Tongue (tissue), 2 donors: ENCODE data around the gene MAML2. TPM values are rescaled to one million over a fixed set of nuclear protein-coding genes. Genes with fewer than 3 reads are reported as not detected.

Source experiments
- DNase-seq: peaks from one replicate; pipeline ENCODE4 v3.0.0-alpha.2; 2015
- total RNA-seq: library from RNA; depleted of rRNA; stranded (reverse); fragments of >200 nt; gene quantifications from one replicate; pipeline ENCODE4 v1.2.3, GENCODE V29; 2014

Gene MAML2
- total RNA-seq, 1 donor from 2014 or later = 10.9 TPM

- no peak for DNase-seq
Observed at GRCh38 chr11:96318399-96318798, 24.6 kb downstream of the MAML2 start.

GRCh38 chr11:96317985-96318384 lies 25.0 kb downstream of the MAML2 start:
- no peak for DNase-seq

- no peak for DNase-seq
Observed at GRCh38 chr11:96317571-96317970, 25.4 kb downstream of the MAML2 start.

GRCh38 chr11:96316869-96317268 lies 26.1 kb downstream of the MAML2 start:
- no peak for DNase-seq

- DNase-seq = no peak
Observed at GRCh38 chr11:96315476-96315875, 27.5 kb downstream of the MAML2 start.

GRCh38 chr11:96314326-96315020 lies 28.5 kb downstream of the MAML2 start:
- no peak for DNase-seq

GRCh38 chr11:96313163-96313562 lies 29.8 kb downstream of the MAML2 start:
- no peak for DNase-seq

- peak; percentile 46 for DNase-seq
Observed at GRCh38 chr11:96311120-96311568, 31.9 kb downstream of the MAML2 start.

- no peak for DNase-seq
Observed at GRCh38 chr11:96310236-96310635, 32.8 kb downstream of the MAML2 start.

- no peak for DNase-seq
Observed at GRCh38 chr11:96309643-96310017, 33.4 kb downstream of the MAML2 start.

GRCh38 chr11:96309016-96309642 lies 33.9 kb downstream of the MAML2 start:
- no peak for DNase-seq

GRCh38 chr11:96307776-96308140 lies 35.2 kb downstream of the MAML2 start:
- peak; percentile 54 for DNase-seq

- DNase-seq = peak; percentile 97
Observed at GRCh38 chr11:96306933-96307775, 35.8 kb downstream of the MAML2 start.

- DNase-seq = no peak
Observed at GRCh38 chr11:96306600-96306932, 36.4 kb downstream of the MAML2 start.

- no peak for DNase-seq
Observed at GRCh38 chr11:96306071-96306470, 36.9 kb downstream of the MAML2 start.

- no peak for DNase-seq
Observed at GRCh38 chr11:96303980-96304379, 39.0 kb downstream of the MAML2 start.

GRCh38 chr11:96303064-96303463 lies 39.9 kb downstream of the MAML2 start:
- DNase-seq = no peak

GRCh38 chr11:96301818-96302217 lies 41.2 kb downstream of the MAML2 start:
- no peak for DNase-seq

- DNase-seq = no peak
Observed at GRCh38 chr11:96299155-96299888, 43.7 kb downstream of the MAML2 start.

GRCh38 chr11:96295369-96295768 lies 47.6 kb downstream of the MAML2 start:
- no peak for DNase-seq

GRCh38 chr11:96294289-96294688 lies 48.7 kb downstream of the MAML2 start:
- no peak for DNase-seq

GRCh38 chr11:96293598-96294021 lies 49.4 kb downstream of the MAML2 start:
- DNase-seq = no peak

- DNase-seq = no peak
Observed at GRCh38 chr11:96293109-96293508, 49.9 kb downstream of the MAML2 start.
